T47D (cell line): Measurements from ENCODE around the gene TCF7L1.
"Not testable (repeated sequence)": the region's sequence is repeated elsewhere in the genome, so short reads cannot be mapped to it uniquely, and the experiment has no call there.

ENCODE experiments used
- DNase-seq, 2 experiments: peaks; one replicate each; pipeline versions ENCODE4 v3.0.0 to v3.0.0-alpha.2; 2011 to 2012; ENCODE audit warnings: low read depth in 1 of 2, low spot score in 1 of 2
- JUND ChIP-seq: IDR thresholded peaks from 2 replicates; pipeline ENCODE4 v1.6.1; 2012; ENCODE audit warnings: low read depth
- in situ Hi-C: cut with HindIII; loops from 2 replicates; pipeline ENCODE4 v1.10.0; 2016; ENCODE audit warnings: low sequenced_read_pairs, low pct_unique_long_range_greater_than_20kb

The TCF7L1 gene

GRCh38 chr2:85310330-85310729, 177.1 kb downstream of the TCF7L1 start:
- TF ChIP-seq JUND = no peak
- in situ Hi-C loops = no loop called here
- no peak for DNase-seq

- in situ Hi-C loops = no loop called here
- TF ChIP-seq JUND = no peak
- DNase-seq = no peak
Measured at GRCh38 chr2:85312404-85312803, 179.2 kb downstream of the TCF7L1 start.

GRCh38 chr2:85314884-85315242, 181.7 kb downstream of the TCF7L1 start:
- TF ChIP-seq JUND = no peak
- in situ Hi-C loops = no loop called here
- DNase-seq = no peak

GRCh38 chr2:85315921-85316320, 182.7 kb downstream of the TCF7L1 start:
- in situ Hi-C loops, DNase-seq: not testable (repeated sequence)

GRCh38 chr2:85318222-85319074, 185.3 kb downstream of the TCF7L1 start:
- in situ Hi-C loops = no loop called here
- DNase-seq = no peak
- TF ChIP-seq JUND = no peak

GRCh38 chr2:85319796-85320195, 186.6 kb downstream of the TCF7L1 start:
- TF ChIP-seq JUND = no peak
- in situ Hi-C loops = no loop called here
- no peak for DNase-seq

- TF ChIP-seq JUND = no peak
- in situ Hi-C loops = no loop called here
- DNase-seq = no peak
Measured at GRCh38 chr2:85323351-85323987, 190.3 kb downstream of the TCF7L1 start.

GRCh38 chr2:85323988-85324367, 190.8 kb downstream of the TCF7L1 start:
- in situ Hi-C loops, DNase-seq: not testable (repeated sequence)

- DNase-seq = no peak
- TF ChIP-seq JUND = no peak
- in situ Hi-C loops = no loop called here
Measured at GRCh38 chr2:85324639-85325465, 191.7 kb downstream of the TCF7L1 start.

GRCh38 chr2:85325466-85325811, 192.2 kb downstream of the TCF7L1 start:
- no peak for DNase-seq
- TF ChIP-seq JUND = no peak
- in situ Hi-C loops = no loop called here

GRCh38 chr2:85326406-85327159, 193.4 kb downstream of the TCF7L1 start:
- DNase-seq = no peak
- in situ Hi-C loops = no loop called here
- no peak for TF ChIP-seq JUND

GRCh38 chr2:85327160-85327821, 194.1 kb downstream of the TCF7L1 start:
- TF ChIP-seq JUND = no peak
- in situ Hi-C loops = no loop called here
- peak in 1 of 2 experiments; percentile 22 for DNase-seq
